ENCODE results near the gene NUMB. TPM values are rescaled to one million over a fixed set of nuclear protein-coding genes. Genes with fewer than 3 reads are reported as not detected.

NUMB gene
- total and polyA plus RNA-seq, 2 of the 13 experiments (the other 11 are each of a cell fraction or from before 2014, with no cell fraction given), result 20.3 to 71.1 TPM

GRCh38 chr14:73269729-73270531, 188.4 kb downstream of the NUMB start (continued):
- TF ChIP-seq ZNF331 (CRISPR knock-in tag; IDR thresholded peaks at IDR 0.05) (no peak), ELF4 (CRISPR knock-in tag; IDR thresholded peaks at IDR 0.05; ENCODE audit: borderline replicate concordance) (no peak), ZNF563 (CRISPR knock-in tag; IDR thresholded peaks at IDR 0.05) (no peak), HMGXB3 (CRISPR knock-in tag; IDR thresholded peaks at IDR 0.05; ENCODE audit: borderline replicate concordance) (no peak), ZNF564 (CRISPR knock-in tag; IDR thresholded peaks at IDR 0.05) (no peak), JUN (CRISPR knock-in tag; IDR thresholded peaks at IDR 0.05) (no peak), ARID3A (IDR thresholded peaks at IDR 0.05; ENCODE audit: low read depth, low read length) (no peak), NFE2L1 (CRISPR knock-in tag; IDR thresholded peaks at IDR 0.05; ENCODE audit: borderline replicate concordance) (no peak), RFX3 (CRISPR knock-in tag; IDR thresholded peaks at IDR 0.05) (no peak), GPN1 (CRISPR knock-in tag; IDR thresholded peaks at IDR 0.05; ENCODE audit: borderline replicate concordance) (no peak), SIX1 (CRISPR knock-in tag; IDR thresholded peaks at IDR 0.05; ENCODE audit: borderline replicate concordance) (no peak), THAP7 (CRISPR knock-in tag; IDR thresholded peaks at IDR 0.05) (no peak), SP140L (CRISPR knock-in tag; IDR thresholded peaks at IDR 0.05; ENCODE audit: borderline replicate concordance) (no peak), PCBP1 (IDR thresholded peaks at IDR 0.05; ENCODE audit: borderline replicate concordance, low read depth, low read length) (no peak), NR2C2 (CRISPR knock-in tag; IDR thresholded peaks at IDR 0.05; ENCODE audit: borderline replicate concordance) (0 out of 2 replicates have a peak, but pooled peaks have one; percentile 29), HOXA9 (CRISPR knock-in tag; IDR thresholded peaks at IDR 0.05; ENCODE audit: borderline replicate concordance) (no peak), ZSCAN22 (CRISPR knock-in tag; IDR thresholded peaks at IDR 0.05) (no peak), MBNL3 (CRISPR knock-in tag; conservative IDR thresholded peaks at IDR 0.05) (no peak), ZSCAN30 (CRISPR knock-in tag; IDR thresholded peaks at IDR 0.05) (no peak), DDIT3 (CRISPR knock-in tag; IDR thresholded peaks at IDR 0.05) (no peak), GATAD1 (CRISPR knock-in tag; IDR thresholded peaks at IDR 0.05) (no peak), JARID2 (CRISPR knock-in tag; IDR thresholded peaks at IDR 0.05; ENCODE audit: insufficient replicate concordance) (no peak), SIN3A (IDR thresholded peaks at IDR 0.05; ENCODE audit: borderline replicate concordance, low read depth, low read length) (no peak)
